ENCODE data around the gene INPPL1. TPM values are rescaled to one million over a fixed set of nuclear protein-coding genes. Genes with fewer than 3 reads are reported as not detected.

The INPPL1 gene
- total RNA-seq, 5 donors from 2014 or later (not counting 1 experiment from before 2014, with no cell fraction given) = 112 to 162 (median 147) TPM

- POLR2A ChIA-PET = interaction anchor here in 1 of 2 donors (1.0 kb wide), 1 partner anchor 15 kb away, joined by 5 read pairs; no protein-coding TSS in a partner anchor
Observed at GRCh38 chr11:72238040-72238450, 13.5 kb downstream of the INPPL1 start.

DNA sequence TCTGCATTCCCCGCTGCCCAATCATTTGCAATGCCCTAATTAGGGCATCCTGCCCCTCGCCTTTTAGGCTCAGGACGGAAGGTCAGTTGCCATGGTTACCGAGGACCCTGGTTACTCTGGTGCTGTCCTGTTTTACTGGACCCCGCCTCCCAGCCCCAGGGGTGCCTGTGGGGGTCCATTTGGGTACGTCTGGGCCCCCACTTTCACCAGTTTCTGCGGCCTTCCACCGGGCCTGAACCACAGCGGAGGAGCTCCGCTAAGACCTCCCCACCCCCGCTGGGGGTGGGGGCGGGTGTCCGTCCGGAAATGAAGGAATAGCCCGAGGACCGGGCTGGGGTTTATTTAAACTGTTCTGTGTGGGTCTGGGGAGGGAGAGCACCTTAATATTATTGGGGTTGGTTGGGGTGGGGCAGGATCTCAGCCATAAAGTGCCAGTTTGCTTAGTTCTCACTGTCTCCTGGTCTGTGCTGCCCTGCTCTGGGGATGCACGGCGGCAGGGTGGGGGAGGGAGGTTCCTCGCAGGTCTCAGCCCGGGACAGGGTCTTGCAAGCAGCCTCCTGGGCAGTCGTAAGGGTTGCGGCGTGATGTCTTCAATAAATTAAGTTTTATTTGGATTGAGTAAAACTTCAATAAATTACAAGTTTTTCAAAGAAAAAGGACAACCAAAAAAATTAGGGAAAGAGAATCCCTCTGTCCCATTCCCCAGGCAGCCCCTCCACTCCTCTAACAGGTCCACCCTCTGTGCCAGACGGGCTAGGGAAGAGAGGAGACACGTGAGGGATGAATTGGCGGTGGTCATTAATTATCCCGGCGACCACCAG, 14.1 kb downstream of the INPPL1 start:
- ATAC-seq (replicated peaks in 1 of 4) (no peak), DNase-seq (no peak)
- Mint-ChIP-seq H3K36me3 (peaks cover 7% of the 10 kb centered on the region), H3K9me3 (no peaks in the 10 kb centered on the region), H3K4me3 (peak overlapping the region in 1 of 3 donors; percentile 63), H3K27me3 (peaks cover 36 to 41% of the 10 kb centered on the region in 2 donors), H3K27ac (no peak overlapping the region), H3K4me1 (peaks cover 27 to 31% (median 30%) of the 10 kb centered on the region in 3 donors)
- ChIA-PET POLR2A (interaction anchor here in 1 of 2 donors (1.0 kb wide), 1 partner anchor 15 kb away, joined by 5 read pairs; no protein-coding TSS in a partner anchor), CTCF (interaction anchor here in 1 of 2 donors (0.9 to 1.0 kb wide), 2 partner anchors 16 to 55 kb away, joined by 3 to 5 read pairs; no protein-coding TSS in a partner anchor)
- H3K27ac ChIP-seq (ENCODE audit: low read length) = no peak overlapping the region
- H3K27me3 ChIP-seq (replicated peaks in 1 of 2; ENCODE audit: control insufficient read depth in 2 of 2, extremely low read depth in 1 of 2, insufficient read depth in 2 of 2, low read length in 1 of 2) = peaks cover 5 to 50% of the 10 kb centered on the region in 2 experiments
- peaks cover 2 to 31% of the 10 kb centered on the region in 2 donors for H3K36me3 ChIP-seq (ENCODE audit: control insufficient read depth in 2 of 2, extremely low read depth in 1 of 2, insufficient read depth in 1 of 2, low read length in 1 of 2)
- H3K4me3 ChIP-seq (ENCODE audit: control insufficient read depth in 1 of 2, extremely low read depth in 1 of 2, low read length in 1 of 2) = no peak overlapping the region
- no peaks in the 10 kb centered on the region for H3K9me3 ChIP-seq
- WGBS (ENCODE audit: insufficient coverage) = 94% methylated on average over 6 of the region's 28 CpGs
- peaks cover 0 to 22% of the 10 kb centered on the region in 2 experiments for H3K4me1 ChIP-seq (ENCODE audit: control insufficient read depth in 1 of 2, extremely low read depth in 1 of 2, insufficient read depth in 2 of 2, low read length in 2 of 2)

More at GRCh38 chr11:72238040-72238450, 13.5 kb downstream of the INPPL1 start:
- CTCF ChIA-PET = interaction anchor here in 1 of 2 donors (0.9 to 1.0 kb wide), 2 partner anchors 15 to 55 kb away, joined by 3 to 5 read pairs; no protein-coding TSS in a partner anchor
- ATAC-seq (replicated peaks in 1 of 4) = peak; percentile 53 to 63 (median 54)
- peaks cover 2 to 36% of the 10 kb centered on the region in 2 donors for H3K36me3 ChIP-seq (ENCODE audit: control insufficient read depth in 2 of 2, extremely low read depth in 1 of 2, insufficient read depth in 1 of 2, low read length in 1 of 2)
- H3K9me3 ChIP-seq = no peaks in the 10 kb centered on the region
- no peak overlapping the region for H3K27ac ChIP-seq (ENCODE audit: low read length)
- no peak overlapping the region for H3K4me3 ChIP-seq (ENCODE audit: control insufficient read depth in 1 of 2, extremely low read depth in 1 of 2, low read length in 1 of 2)
- peak in 17 of 35 experiments; percentile 17 to 65 (median 34) for DNase-seq
- Mint-ChIP-seq H3K27me3 (peaks cover 31 to 36% of the 10 kb centered on the region in 2 donors), H3K27ac (no peak overlapping the region), H3K4me3 (no peak overlapping the region), H3K36me3 (peaks cover 10% of the 10 kb centered on the region), H3K9me3 (no peaks in the 10 kb centered on the region), H3K4me1 (peaks cover 23 to 27% (median 25%) of the 10 kb centered on the region in 3 donors)
- H3K27me3 ChIP-seq (replicated peaks in 1 of 2; ENCODE audit: control insufficient read depth in 2 of 2, extremely low read depth in 1 of 2, insufficient read depth in 2 of 2, low read length in 1 of 2) = peaks cover 5 to 43% of the 10 kb centered on the region in 2 experiments
- peaks cover 0 to 19% of the 10 kb centered on the region in 2 experiments for H3K4me1 ChIP-seq (ENCODE audit: control insufficient read depth in 1 of 2, extremely low read depth in 1 of 2, insufficient read depth in 2 of 2, low read length in 2 of 2)
- 70% methylated on average over 10 of the region's 16 CpGs for WGBS (ENCODE audit: insufficient coverage)

DNA sequence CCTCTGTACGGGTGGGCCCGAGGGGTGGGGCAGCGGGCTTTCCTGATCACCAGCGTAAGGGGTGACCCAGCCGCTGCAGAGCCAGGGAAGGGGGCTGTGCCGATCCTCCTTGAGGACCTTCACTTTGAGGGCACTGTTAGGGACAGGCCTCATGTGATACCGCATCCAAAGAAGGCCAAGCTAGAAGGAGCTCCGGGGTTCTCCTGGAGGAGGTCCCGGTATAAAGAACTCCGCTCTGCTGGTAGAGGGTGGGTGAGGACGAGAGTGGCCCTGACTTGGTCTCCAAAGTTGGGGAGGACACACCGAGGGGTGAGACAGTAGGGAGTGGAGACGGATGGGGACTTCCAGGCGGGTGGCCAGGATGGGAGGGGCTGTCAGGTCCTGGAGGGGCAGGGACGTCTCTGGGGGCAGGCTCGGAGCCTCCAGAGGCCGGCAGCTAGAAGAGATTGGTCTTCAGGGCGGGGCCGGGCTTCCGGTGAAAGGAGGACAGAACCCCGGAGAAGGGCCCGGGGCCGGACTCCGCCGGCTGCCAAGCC, 14.8 kb downstream of the INPPL1 start:
- Histone ChIP-seq H3K27ac (ENCODE audit: low read length) (no peak overlapping the region), H3K4me1 (ENCODE audit: control insufficient read depth in 1 of 2, extremely low read depth in 1 of 2, insufficient read depth in 2 of 2, low read length in 2 of 2) (peaks cover 0 to 25% of the 10 kb centered on the region in 2 experiments), H3K36me3 (ENCODE audit: control insufficient read depth in 2 of 2, extremely low read depth in 1 of 2, insufficient read depth in 1 of 2, low read length in 1 of 2) (peaks cover 2 to 24% of the 10 kb centered on the region in 2 donors), H3K27me3 (replicated peaks in 1 of 2; ENCODE audit: control insufficient read depth in 2 of 2, extremely low read depth in 1 of 2, insufficient read depth in 2 of 2, low read length in 1 of 2) (peaks cover 5 to 54% of the 10 kb centered on the region in 2 experiments), H3K4me3 (ENCODE audit: control insufficient read depth in 1 of 2, extremely low read depth in 1 of 2, low read length in 1 of 2) (no peak overlapping the region), H3K9me3 (no peaks in the 10 kb centered on the region)
- ChIA-PET CTCF (no interaction called here), POLR2A (no interaction called here)
- Mint-ChIP-seq H3K9me3 (no peaks in the 10 kb centered on the region), H3K27ac (no peak overlapping the region), H3K4me3 (peak overlapping the region in 1 of 3 donors; percentile 63), H3K36me3 (peaks cover 6% of the 10 kb centered on the region), H3K4me1 (peaks cover 26 to 31% (median 31%) of the 10 kb centered on the region in 3 donors), H3K27me3 (peaks cover 37 to 42% of the 10 kb centered on the region in 2 donors)
- ATAC-seq (replicated peaks in 1 of 4) (peak in 2 of 4 experiments; percentile 8 to 9), DNase-seq (no peak)
- 20% methylated on average over 17 of the region's 25 CpGs for WGBS (ENCODE audit: insufficient coverage)

DNA sequence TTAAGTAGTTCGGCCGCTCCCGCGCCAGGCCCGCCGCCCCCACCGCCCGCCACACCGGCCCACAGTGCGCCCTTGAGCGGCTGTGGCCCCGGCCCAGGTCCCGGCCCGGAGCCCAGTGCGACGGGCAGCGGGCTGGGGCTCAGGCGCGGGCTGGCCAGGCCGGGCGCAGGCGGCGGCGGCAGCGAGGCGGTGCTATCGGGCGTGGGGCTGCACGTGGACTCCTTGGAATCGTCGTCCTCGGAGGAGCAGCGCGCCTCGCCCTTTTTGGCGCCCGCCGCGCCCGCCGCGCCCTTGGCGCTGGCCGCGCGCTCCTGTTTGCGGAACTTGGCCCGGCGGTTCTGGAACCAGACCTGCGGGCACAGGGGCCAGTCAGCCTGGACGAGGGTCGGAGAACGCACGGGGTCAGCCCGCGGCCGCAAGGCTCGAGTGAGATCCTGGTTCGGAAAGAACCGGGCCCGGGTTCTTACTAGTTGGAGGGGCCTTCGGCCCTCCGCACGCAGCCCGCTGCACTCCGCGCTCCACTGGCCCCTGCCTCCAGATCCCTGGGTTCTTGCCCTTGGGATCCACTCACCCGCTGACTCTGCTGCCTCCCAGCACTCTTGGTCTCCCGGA, 15.4 kb downstream of the INPPL1 start:
- Mint-ChIP-seq H3K4me1 (peaks cover 31 to 37% (median 36%) of the 10 kb centered on the region in 3 donors), H3K4me3 (peak overlapping the region; percentile 55 to 77 (median 72)), H3K27ac (no peak overlapping the region), H3K36me3 (peaks cover 6% of the 10 kb centered on the region), H3K27me3 (peaks cover 42 to 48% of the 10 kb centered on the region in 2 donors), H3K9me3 (no peaks in the 10 kb centered on the region)
- POLR2A ChIA-PET = no interaction called here
- WGBS (ENCODE audit: insufficient coverage) = 6% methylated on average over 68 of the region's 69 CpGs
- H3K9me3 ChIP-seq = no peaks in the 10 kb centered on the region
- CTCF ChIA-PET = no interaction called here
- peaks cover 5 to 60% of the 10 kb centered on the region in 2 experiments for H3K27me3 ChIP-seq (replicated peaks in 1 of 2; ENCODE audit: control insufficient read depth in 2 of 2, extremely low read depth in 1 of 2, insufficient read depth in 2 of 2, low read length in 1 of 2)
- no peak for DNase-seq
- H3K27ac ChIP-seq (ENCODE audit: low read length) = no peak overlapping the region
- H3K4me1 ChIP-seq (ENCODE audit: control insufficient read depth in 1 of 2, extremely low read depth in 1 of 2, insufficient read depth in 2 of 2, low read length in 2 of 2) = peaks cover 0 to 30% of the 10 kb centered on the region in 2 experiments
- H3K4me3 ChIP-seq (ENCODE audit: control insufficient read depth in 1 of 2, extremely low read depth in 1 of 2, low read length in 1 of 2) = no peak overlapping the region
- peak in 2 of 4 experiments; percentile 11 to 18 for ATAC-seq (replicated peaks in 1 of 4)
- H3K36me3 ChIP-seq (ENCODE audit: control insufficient read depth in 2 of 2, extremely low read depth in 1 of 2, insufficient read depth in 1 of 2, low read length in 1 of 2) = peaks cover 0 to 18% of the 10 kb centered on the region in 2 donors

DNA sequence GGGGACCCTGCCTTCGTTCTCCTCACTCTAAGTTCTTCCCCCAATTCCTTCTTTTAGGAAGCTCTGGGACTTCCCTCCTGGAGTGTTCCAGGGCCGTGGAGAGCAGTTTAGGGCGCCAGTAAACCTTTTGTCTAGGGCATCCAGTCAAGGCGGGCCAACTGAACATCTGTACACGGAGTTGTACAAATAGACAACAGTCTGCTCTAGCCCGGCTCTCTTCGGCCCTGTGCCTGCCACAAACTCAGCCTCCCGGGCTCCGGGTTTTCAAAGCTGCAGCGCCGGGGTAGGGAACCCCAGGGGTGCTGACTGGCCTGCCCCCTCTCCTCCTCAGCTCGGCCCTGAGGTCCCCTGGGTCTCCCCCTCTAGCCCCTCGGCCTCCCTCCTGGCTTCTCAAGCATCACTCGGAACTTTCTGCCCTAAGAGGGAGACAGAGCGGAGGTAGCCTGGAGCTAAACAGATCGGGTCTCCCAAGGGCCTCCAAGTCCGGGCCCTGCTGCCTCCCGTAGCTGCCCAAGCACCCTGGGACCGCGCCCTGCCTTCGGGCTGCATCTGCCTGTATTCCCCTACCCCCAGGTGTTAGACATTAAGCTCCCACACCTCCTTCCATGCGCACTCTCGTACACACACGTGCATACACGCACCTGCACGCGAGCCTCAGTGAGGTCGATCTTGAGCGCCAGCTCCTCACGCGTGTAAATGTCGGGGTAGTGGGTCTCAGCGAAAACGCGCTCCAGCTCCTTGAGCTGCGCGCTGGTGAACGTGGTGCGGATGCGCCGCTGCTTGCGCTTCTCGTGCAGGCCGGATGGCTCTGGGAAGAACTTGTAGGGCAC, 16.1 kb downstream of the INPPL1 start:
- H3K27me3 Mint-ChIP-seq = peaks cover 43 to 48% of the 10 kb centered on the region in 2 donors
- 8% methylated on average over 43 of the region's 44 CpGs for WGBS (ENCODE audit: insufficient coverage)
- ATAC-seq (replicated peaks in 1 of 4) (peak in 2 of 4 experiments; percentile 5 to 42), DNase-seq (peak in 2 of 35 experiments; percentile 22 to 28)
- H3K36me3 Mint-ChIP-seq = peaks cover 6% of the 10 kb centered on the region
- ChIA-PET CTCF (interaction anchor here (0.6 to 1.0 kb wide), 2 partner anchors 15 to 30 kb away, joined by 3 read pairs; no protein-coding TSS in a partner anchor), POLR2A (no interaction called here)
- Histone ChIP-seq H3K4me1 (ENCODE audit: control insufficient read depth in 1 of 2, extremely low read depth in 1 of 2, insufficient read depth in 2 of 2, low read length in 2 of 2) (peaks cover 0 to 30% of the 10 kb centered on the region in 2 experiments), H3K4me3 (ENCODE audit: control insufficient read depth in 1 of 2, extremely low read depth in 1 of 2, low read length in 1 of 2) (peak overlapping the region in 1 of 2 donors; percentile 32), H3K27ac (ENCODE audit: low read length) (no peak overlapping the region), H3K27me3 (replicated peaks in 1 of 2; ENCODE audit: control insufficient read depth in 2 of 2, extremely low read depth in 1 of 2, insufficient read depth in 2 of 2, low read length in 1 of 2) (peaks cover 8 to 67% of the 10 kb centered on the region in 2 experiments), H3K9me3 (no peaks in the 10 kb centered on the region), H3K36me3 (ENCODE audit: control insufficient read depth in 2 of 2, extremely low read depth in 1 of 2, insufficient read depth in 1 of 2, low read length in 1 of 2) (peaks cover 0 to 11% of the 10 kb centered on the region in 2 donors)
- peaks cover 31 to 39% (median 36%) of the 10 kb centered on the region in 3 donors for H3K4me1 Mint-ChIP-seq
- peak overlapping the region; percentile 55 to 77 (median 72) for H3K4me3 Mint-ChIP-seq
- no peaks in the 10 kb centered on the region for H3K9me3 Mint-ChIP-seq
- no peak overlapping the region for H3K27ac Mint-ChIP-seq

Measured in T-cell (primary cell).